Activated CD4-positive, alpha-beta memory T cell treated with anti-CD3 and anti-CD28 coated beads for 36 hours (primary cell): ENCODE measurements around the gene HEATR9. TPM values are rescaled to one million over a fixed set of nuclear protein-coding genes. Genes with fewer than 3 reads are reported as not detected.

ENCODE experiments used
- CTCF ChIA-PET: fragments of 350-600 bp; sonication (Branson Sonifier 250); formaldehyde crosslinking; loops from one replicate; lab custom pipeline; 2021; ENCODE audit warnings: antibody characterized with exemption, inconsistent platforms; lab: Charles Lee
- POLR2A ChIA-PET: fragments of 350-600 bp; sonication (Branson Sonifier 250); formaldehyde crosslinking; loops from one replicate; lab custom pipeline; 2021; ENCODE audit warnings: antibody characterized with exemption; lab: Charles Lee
- DNase-seq: peaks from one replicate; pipeline ENCODE4 v3.0.0-alpha.2; 2020
- H3K27ac Mint-ChIP-seq: one replicate; pipeline ENCODE4 v1.8.0; 2021; ENCODE audit warnings: mixed read lengths
- H3K27me3 Mint-ChIP-seq: one replicate; pipeline ENCODE4 v1.8.0; 2021; ENCODE audit warnings: mixed read lengths
- H3K36me3 Mint-ChIP-seq: one replicate; pipeline ENCODE4 v1.8.0; 2021; ENCODE audit warnings: mixed read lengths
- H3K4me1 Mint-ChIP-seq: one replicate; pipeline ENCODE4 v1.8.0; 2021; ENCODE audit warnings: low read depth, mixed read lengths
- H3K4me3 Mint-ChIP-seq: one replicate; pipeline ENCODE4 v1.8.0; 2021; ENCODE audit warnings: mild to moderate bottlenecking, mixed read lengths
- H3K9me3 Mint-ChIP-seq: one replicate; pipeline ENCODE4 v1.8.0; 2021; ENCODE audit warnings: mixed read lengths
- intact Hi-C: fragments of 100-400 bp; cut with micrococcal nuclease; formaldehyde crosslinking; loops from one replicate; pipeline ENCODE4 v1.15.1; 2023
- total RNA-seq, 2 experiments: library from RNA; stranded (reverse); gene quantifications; one replicate each; pipeline ENCODE4 v1.2.3, GENCODE V29; 2021

HEATR9 gene
- total RNA-seq, 2 experiments from 2014 or later = 0.24 to 0.27 TPM

- ChIA-PET CTCF (interaction anchor here (0.5 to 2.2 kb wide), 2 partner anchors 82 to 256 kb away, joined by 3 to 5 read pairs; no protein-coding TSS in a partner anchor), POLR2A (interaction anchor here (0.8 kb wide), 1 partner anchor 14 kb away, joined by 3 read pairs; no protein-coding TSS in a partner anchor)
- Mint-ChIP-seq H3K9me3 (no peaks in the 10 kb centered on the region), H3K4me3 (no peak overlapping the region), H3K4me1 (peaks cover 59% of the 10 kb centered on the region), H3K27ac (peak overlapping the region; percentile 53), H3K27me3 (no peaks in the 10 kb centered on the region), H3K36me3 (no peaks in the 10 kb centered on the region)
- DNase-seq = peak; percentile 78
- intact Hi-C loops = no loop called here
Measured at GRCh38 chr17:35892091-35893035, 23.7 kb upstream of the HEATR9 start.

DNA sequence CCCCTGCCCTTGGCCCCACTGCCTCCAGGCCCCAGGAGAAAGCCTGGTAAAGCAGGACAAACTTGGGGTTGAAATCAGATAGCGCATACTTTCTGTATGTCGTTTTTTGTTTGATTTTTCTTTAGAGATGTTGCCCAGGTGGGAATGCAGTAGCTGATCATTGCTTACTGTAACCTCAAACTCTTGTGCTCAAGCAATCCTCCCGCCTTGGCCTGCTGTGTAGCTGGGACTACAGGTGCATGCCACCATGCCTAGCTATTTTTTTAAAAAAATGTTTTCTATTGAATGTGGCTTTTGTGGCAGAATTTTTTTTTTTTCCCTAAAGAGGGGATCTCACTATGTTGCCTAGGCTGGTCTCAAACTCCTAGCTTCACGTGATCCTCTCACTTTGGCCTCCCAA lies 22.6 kb upstream of the HEATR9 start:
- Mint-ChIP-seq H3K27ac (no peak overlapping the region), H3K4me1 (peaks cover 59% of the 10 kb centered on the region), H3K27me3 (no peaks in the 10 kb centered on the region), H3K36me3 (no peaks in the 10 kb centered on the region), H3K9me3 (no peaks in the 10 kb centered on the region), H3K4me3 (no peak overlapping the region)
- CTCF ChIA-PET = no interaction called here
- no peak for DNase-seq
- POLR2A ChIA-PET = interaction anchor here (0.9 to 1.6 kb wide), 3 partner anchors 11 to 82 kb away, joined by 3 to 5 read pairs (median 3); partner anchors contain the start of gene TAF15
- intact Hi-C loops = no loop called here

DNA sequence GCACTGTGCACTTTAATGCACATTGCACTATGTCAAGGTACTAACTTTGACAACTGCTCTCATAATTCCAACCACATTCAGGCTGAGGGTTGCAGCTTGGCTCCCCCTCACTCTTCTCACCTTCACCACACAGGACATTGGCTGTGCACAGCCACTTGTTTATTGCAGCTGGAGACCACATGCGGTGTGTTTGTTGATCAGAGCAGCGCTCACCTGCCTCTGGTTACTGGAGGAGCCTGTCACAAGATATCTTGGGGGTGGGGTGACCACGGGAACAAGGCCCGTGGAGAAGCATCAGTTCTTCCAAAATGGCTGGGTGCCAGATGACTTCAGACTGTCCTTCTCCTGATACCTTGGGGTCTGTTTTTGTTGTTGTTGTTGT lies 22.1 kb upstream of the HEATR9 start:
- ChIA-PET POLR2A (interaction anchor here (0.9 to 1.6 kb wide), 5 partner anchors 10 to 82 kb away, joined by 3 to 5 read pairs (median 3); partner anchors contain the start of gene TAF15), CTCF (interaction anchor here (1.2 kb wide), 1 partner anchor 592 kb away, joined by 3 read pairs; no protein-coding TSS in a partner anchor)
- H3K27ac Mint-ChIP-seq = no peak overlapping the region
- H3K36me3 Mint-ChIP-seq = no peaks in the 10 kb centered on the region
- H3K4me1 Mint-ChIP-seq = peaks cover 54% of the 10 kb centered on the region
- H3K27me3 Mint-ChIP-seq = no peaks in the 10 kb centered on the region
- no peak overlapping the region for H3K4me3 Mint-ChIP-seq
- peak; percentile 60 for DNase-seq
- intact Hi-C loops = no loop called here
- no peaks in the 10 kb centered on the region for H3K9me3 Mint-ChIP-seq

- intact Hi-C loops = loop anchor here (1.0 kb wide), 1 partner anchor 10 kb away; the partner anchor contains the start of gene CCL5
- no peak overlapping the region for H3K4me3 Mint-ChIP-seq
- H3K4me1 Mint-ChIP-seq = peaks cover 50% of the 10 kb centered on the region
- H3K36me3 Mint-ChIP-seq = no peaks in the 10 kb centered on the region
- H3K27me3 Mint-ChIP-seq = no peaks in the 10 kb centered on the region
- ChIA-PET POLR2A (interaction anchor here (0.9 to 1.6 kb wide), 6 partner anchors 8 to 81 kb away, joined by 3 to 5 read pairs (median 4); partner anchors contain the start of gene TAF15), CTCF (interaction anchor here (1.2 kb wide), 1 partner anchor 593 kb away, joined by 3 read pairs; no protein-coding TSS in a partner anchor)
- H3K9me3 Mint-ChIP-seq = no peaks in the 10 kb centered on the region
- no peak for DNase-seq
- no peak overlapping the region for H3K27ac Mint-ChIP-seq
Measured at GRCh38 chr17:35889818-35890773, 21.4 kb upstream of the HEATR9 start.

GRCh38 chr17:35889241-35889640 lies 20.6 kb upstream of the HEATR9 start:
- DNase-seq = peak; percentile 46
- H3K9me3 Mint-ChIP-seq = no peaks in the 10 kb centered on the region
- H3K27me3 Mint-ChIP-seq = no peaks in the 10 kb centered on the region
- peaks cover 49% of the 10 kb centered on the region for H3K4me1 Mint-ChIP-seq
- POLR2A ChIA-PET = interaction anchor here (0.9 kb wide), 1 partner anchor 9 kb away, joined by 4 read pairs; no protein-coding TSS in a partner anchor
- CTCF ChIA-PET = no interaction called here
- H3K36me3 Mint-ChIP-seq = no peaks in the 10 kb centered on the region
- no peak overlapping the region for H3K4me3 Mint-ChIP-seq
- peak overlapping the region; percentile 23 for H3K27ac Mint-ChIP-seq
- intact Hi-C loops = loop anchor here (1.0 kb wide), 1 partner anchor 9 kb away; the partner anchor contains the start of gene CCL5

- intact Hi-C loops = loop anchor here (1.0 to 2.0 kb wide), 4 partner anchors 9 to 210 kb away; partner anchors contain the start of genes CCL3 and RDM1
- Mint-ChIP-seq H3K27me3 (no peaks in the 10 kb centered on the region), H3K27ac (peak within 1 kb of the TSS; percentile 97), H3K4me3 (peak within 1 kb of the TSS; percentile 69), H3K4me1 (peaks cover 47% of the 10 kb centered on the region), H3K9me3 (no peaks in the 10 kb centered on the region), H3K36me3 (peaks cover 9% of the 10 kb centered on the region)
- POLR2A ChIA-PET = interaction anchor here (0.8 to 2.2 kb wide), 8 partner anchors 10 to 71 kb away, joined by 3 to 23 read pairs (median 5); partner anchors contain the start of genes HEATR9, RDM1 and TAF15
- DNase-seq = peak; percentile 75
- CTCF ChIA-PET = interaction anchor here (1.2 to 3.1 kb wide), 4 partner anchors 9 to 31 kb away, joined by 3 to 17 read pairs (median 7); no protein-coding TSS in a partner anchor
Measured at GRCh38 chr17:35879773-35880654, 11.3 kb upstream of the HEATR9 start, which contains the start of gene CCL5. CCL5 (minus strand) TSS chr17:35880360.

GRCh38 chr17:35878361-35878760 lies 9.7 kb upstream of the HEATR9 start:
- POLR2A ChIA-PET = interaction anchor here (0.5 to 0.6 kb wide), 2 partner anchors 12 to 14 kb away, joined by 3 read pairs; no protein-coding TSS in a partner anchor

DNA sequence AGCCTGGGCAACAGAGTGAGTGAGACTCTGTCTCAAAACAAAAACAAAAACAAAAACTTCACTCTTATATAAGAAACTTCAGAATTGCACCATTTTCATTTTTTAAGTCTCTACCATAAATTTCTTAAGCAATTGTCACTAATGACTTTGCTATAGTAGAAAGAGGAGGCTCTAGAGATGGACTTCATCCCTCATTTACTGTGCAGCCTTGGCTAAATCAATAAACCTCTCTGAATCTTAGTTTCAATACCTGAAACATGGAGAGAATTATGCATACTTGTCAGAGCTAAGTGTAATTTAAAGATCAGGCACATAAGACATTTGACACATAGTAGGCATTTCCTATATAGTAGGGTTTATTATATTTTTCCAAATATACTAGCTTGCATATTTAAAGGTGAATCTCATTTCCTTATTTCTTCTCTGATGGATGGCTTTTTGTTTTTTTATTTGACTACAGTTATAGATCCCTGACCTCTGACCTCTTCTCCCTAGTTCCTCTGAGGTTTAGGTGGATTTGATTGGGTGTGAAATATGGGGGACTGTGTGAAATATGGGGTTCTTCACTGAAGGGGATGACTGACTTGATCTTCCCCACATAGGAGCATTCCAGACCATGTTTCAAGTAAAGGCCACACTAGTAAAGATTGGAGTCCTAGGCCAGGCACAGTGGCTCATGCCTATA lies 8.8 kb upstream of the HEATR9 start:
- Mint-ChIP-seq H3K4me3 (peak overlapping the region; percentile 27), H3K27me3 (no peaks in the 10 kb centered on the region), H3K36me3 (peaks cover 9% of the 10 kb centered on the region), H3K4me1 (peaks cover 47% of the 10 kb centered on the region), H3K9me3 (no peaks in the 10 kb centered on the region), H3K27ac (peak overlapping the region; percentile 25)
- intact Hi-C loops = no loop called here
- POLR2A ChIA-PET = interaction anchor here (0.5 kb wide), 1 partner anchor 15 kb away, joined by 3 read pairs; no protein-coding TSS in a partner anchor
- CTCF ChIA-PET = interaction anchor here (2.0 to 2.8 kb wide), 2 partner anchors 28 to 114 kb away, joined by 5 to 11 read pairs; no protein-coding TSS in a partner anchor
- no peak for DNase-seq

More at GRCh38 chr17:35878361-35878760, 9.7 kb upstream of the HEATR9 start:
- Mint-ChIP-seq H3K27ac (peak overlapping the region; percentile 97), H3K36me3 (peaks cover 9% of the 10 kb centered on the region), H3K4me1 (peaks cover 47% of the 10 kb centered on the region), H3K9me3 (no peaks in the 10 kb centered on the region), H3K4me3 (peak overlapping the region; percentile 69), H3K27me3 (no peaks in the 10 kb centered on the region)
- intact Hi-C loops = no loop called here
- DNase-seq = no peak
- CTCF ChIA-PET = interaction anchor here (0.9 to 1.7 kb wide), 3 partner anchors 24 to 70 kb away, joined by 3 to 11 read pairs (median 4); partner anchors contain the start of gene TAF15

DNA sequence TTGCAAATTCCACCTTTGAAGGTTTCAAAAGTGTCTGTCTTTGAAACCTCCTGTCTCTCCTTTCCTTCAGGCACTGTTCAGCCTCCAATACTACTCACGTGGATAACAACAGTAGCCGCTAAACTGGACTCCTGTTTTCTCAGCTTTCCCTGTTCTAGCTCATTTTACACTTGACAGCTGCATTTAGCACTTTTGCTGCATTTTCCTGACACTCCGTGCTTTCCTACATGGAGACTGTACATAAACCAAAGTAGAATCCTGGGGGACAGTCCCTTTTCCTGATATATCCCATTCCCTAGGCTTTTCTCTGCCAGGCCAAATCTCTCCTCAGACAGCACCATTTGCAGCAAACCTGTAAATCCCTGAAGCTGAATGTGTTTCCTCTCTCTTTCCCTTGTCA lies 7.8 kb upstream of the HEATR9 start:
- Mint-ChIP-seq H3K4me1 (peaks cover 52% of the 10 kb centered on the region), H3K36me3 (peaks cover 12% of the 10 kb centered on the region), H3K4me3 (no peak overlapping the region), H3K9me3 (no peaks in the 10 kb centered on the region), H3K27ac (peak overlapping the region; percentile 47), H3K27me3 (no peaks in the 10 kb centered on the region)
- ChIA-PET POLR2A (no interaction called here), CTCF (interaction anchor here (1.3 to 2.8 kb wide), 3 partner anchors 27 to 113 kb away, joined by 3 to 11 read pairs (median 5); no protein-coding TSS in a partner anchor)
- intact Hi-C loops = no loop called here
- no peak for DNase-seq
